B cell (primary cell): ENCODE data around the gene KLRC1. TPM values are rescaled to one million over a fixed set of nuclear protein-coding genes. Genes with fewer than 3 reads are reported as not detected.
A peak's percentile ranks its signal among the peaks of the same experiment; 100 is the strongest.

Experiments used
- ATAC-seq: fragments of 200-7000 bp; cut with Tn5 transposase; one replicate; pipeline ENCODE4 v1.10.0; 2021; ENCODE audit warnings: low read depth, mild to moderate bottlenecking, moderate number of reproducible peaks, moderate library complexity
- CTCF ChIA-PET: fragments of 350-600 bp; sonication (Branson Sonifier 250); formaldehyde crosslinking; loops from one replicate; lab custom pipeline; 2021; ENCODE audit warnings: antibody characterized with exemption, inconsistent platforms; lab: Charles Lee
- POLR2A ChIA-PET: fragments of 350-600 bp; sonication (Branson Sonifier 250); formaldehyde crosslinking; loops from one replicate; lab custom pipeline; 2021; ENCODE audit warnings: antibody characterized with exemption; lab: Charles Lee
- DNase-seq: peaks from one replicate; pipeline ENCODE4 v3.0.0; 2013
- H2AFZ ChIP-seq: 2 replicates; pipeline ENCODE4 v1.6.1; 2012; ENCODE audit warnings: mild to moderate bottlenecking, low read depth, low read length; ENCODE audit not compliant: insufficient read depth, poor library complexity, severe bottlenecking
- H3K27ac ChIP-seq, 2 donors: 1 replicate in 1 of 2; 2 replicates in 1 of 2; pipeline ENCODE4 v1.5.1; 2012 to 2013; ENCODE audit warnings: low read length in 2 of 2, mild to moderate bottlenecking in 2 of 2, moderate library complexity in 1 of 2
- H3K27me3 ChIP-seq, 4 experiments: fragments of 200-600 bp in 1 of 4; sonication (generic) in 1 of 4; replicated peaks in 1 of 4; 1 replicate in 2 of 4; 2 replicates in 2 of 4; pipeline versions ENCODE4 v1.6.1 to v1.7.0; 2013 to 2016; ENCODE audit warnings: low read length in 3 of 4, mild to moderate bottlenecking in 2 of 4, mixed read lengths in 1 of 4, moderate library complexity in 1 of 4; ENCODE audit not compliant: insufficient read depth in 4 of 4, control insufficient read depth in 3 of 4; ENCODE audit errors: control extremely low read depth in 1 of 4
- H3K36me3 ChIP-seq, 2 experiments: replicated peaks in 1 of 2; 1 replicate in 1 of 2; 2 replicates in 1 of 2; pipeline versions ENCODE4 v1.6.1 to v1.7.1; 2013; ENCODE audit warnings: low read length in 1 of 2; ENCODE audit not compliant: insufficient read depth in 2 of 2, control insufficient read depth in 1 of 2; ENCODE audit errors: control extremely low read depth in 1 of 2, extremely low read depth in 1 of 2
- H3K4me1 ChIP-seq, 2 donors: fragments of 200-600 bp in 1 of 2; sonication (generic) in 1 of 2; 1 replicate in 1 of 2; 2 replicates in 1 of 2; pipeline versions ENCODE4 v1.5.1 to v1.6.1; 2013 to 2017; ENCODE audit warnings: low read length in 2 of 2; ENCODE audit not compliant: control insufficient read depth in 2 of 2, insufficient read depth in 2 of 2
- H3K4me2 ChIP-seq: replicated peaks from 2 replicates; pipeline ENCODE3; 2012; ENCODE audit warnings: mild to moderate bottlenecking, low read depth, low read length; ENCODE audit not compliant: poor library complexity, severe bottlenecking
- H3K4me3 ChIP-seq, 5 experiments: fragments of 200-600 bp in 1 of 5; sonication (generic) in 1 of 5; 1 replicate in 3 of 5; 2 replicates in 2 of 5; pipeline versions ENCODE4 v1.5.1 to v1.7.0; 2011 to 2016; ENCODE audit warnings: low read length in 4 of 5, mild to moderate bottlenecking in 4 of 5, low read depth in 2 of 5, control low read depth in 1 of 5, moderate library complexity in 1 of 5; ENCODE audit not compliant: insufficient read depth in 1 of 5; ENCODE audit errors: control extremely low read depth in 1 of 5, extremely low read depth in 1 of 5
- H3K79me2 ChIP-seq: fragments of 200-600 bp; sonication (generic); one replicate; pipeline ENCODE4 v1.6.0; 2016; ENCODE audit warnings: low read length; ENCODE audit not compliant: control insufficient read depth, insufficient read depth
- H3K9ac ChIP-seq: fragments of 200-600 bp; sonication (generic); 2 replicates; pipeline ENCODE4 v1.6.1; 2017; ENCODE audit warnings: mild to moderate bottlenecking, low read length, moderate library complexity
- H3K9me3 ChIP-seq, 3 donors: one replicate each; pipeline versions ENCODE4 v1.6.1 to v1.7.1; 2013; ENCODE audit warnings: low read length in 2 of 3; ENCODE audit not compliant: control insufficient read depth in 2 of 3, insufficient read depth in 1 of 3; ENCODE audit errors: control extremely low read depth in 1 of 3
- H4K20me1 ChIP-seq: 2 replicates; pipeline ENCODE4 v1.6.0; 2012; ENCODE audit warnings: mild to moderate bottlenecking, low read length; ENCODE audit not compliant: insufficient read depth, control insufficient read depth, poor library complexity, severe bottlenecking
- H3K27ac Mint-ChIP-seq: one replicate; pipeline ENCODE4 v1.8.0; 2021; ENCODE audit warnings: mixed read lengths
- H3K27me3 Mint-ChIP-seq: one replicate; pipeline ENCODE4 v1.8.0; 2021; ENCODE audit warnings: mixed read lengths
- H3K4me1 Mint-ChIP-seq: one replicate; pipeline ENCODE4 v1.8.0; 2021; ENCODE audit warnings: mixed read lengths
- H3K4me3 Mint-ChIP-seq: one replicate; pipeline ENCODE4 v1.8.0; 2021; ENCODE audit warnings: mixed read lengths
- H3K9me3 Mint-ChIP-seq: one replicate; pipeline ENCODE4 v1.8.0; 2022; ENCODE audit warnings: mixed read lengths; ENCODE audit not compliant: insufficient read depth
- EZH2 ChIP-seq: IDR thresholded peaks from 2 replicates; pipeline ENCODE4 v1.6.1; 2012; ENCODE audit warnings: borderline replicate concordance, low read depth, mild to moderate bottlenecking, moderate library complexity, low read length; ENCODE audit not compliant: insufficient read depth, poor library complexity, severe bottlenecking
- WGBS: methylation state at CpG from one replicate; pipeline ENCODE4 v1.1.5; 2013; ENCODE audit warnings: missing lambda C conversion rate; ENCODE audit not compliant: insufficient coverage; 5-methylcytosine and 5-hydroxymethylcytosine counted together
- intact Hi-C: fragments of 100-400 bp; cut with micrococcal nuclease; formaldehyde crosslinking; loops from one replicate; pipeline ENCODE4 v1.10.0; 2022
- polyA plus RNA-seq: library from polyadenylated mRNA; depleted of rRNA; stranded (reverse); fragments of >200 nt; gene quantifications from 2 replicates; pipeline ENCODE4 v1.2.3, GENCODE V29; 2012
- total RNA-seq, 2 donors: library from RNA; stranded (reverse); fragments of 120-200 nt in 1 of 2; gene quantifications; 1 replicate in 1 of 2; 2 replicates in 1 of 2; pipeline versions ENCODE4 v1.2.3 to v1.2.4, GENCODE V29; 2013 to 2022
- TF ChIP-seq, protein P1 (sequence below): fragments of 200-600 bp; IDR thresholded peaks from one replicate; pipeline ENCODE4 v1.8.0; 2022; ENCODE audit warnings: antibody characterized with exemption, mild to moderate bottlenecking

KLRC1 gene
- total and polyA plus RNA-seq, 2 donors (not counting 1 experiment from before 2014, with no cell fraction given) = not detected

DNA sequence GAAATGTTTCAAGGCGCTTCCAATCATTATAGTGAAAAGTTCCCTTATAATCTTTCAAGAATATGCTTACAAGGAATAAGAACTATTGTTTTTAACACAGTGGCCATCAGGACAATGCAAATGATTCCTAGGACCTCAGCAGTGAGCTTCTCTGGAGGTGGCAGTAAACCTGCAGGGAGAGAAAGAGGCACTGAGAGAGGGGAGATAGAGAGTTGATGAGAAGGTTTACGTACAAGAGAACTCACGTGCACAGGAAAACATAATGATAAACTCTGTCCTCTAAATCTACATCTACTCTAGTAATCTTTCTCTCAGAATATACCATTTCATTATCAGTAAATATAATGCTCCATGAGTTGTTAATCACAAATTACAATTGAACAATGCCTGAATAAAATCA, 44.3 kb downstream of the KLRC1 start:
- no peak overlapping the region for H3K27ac ChIP-seq
- no peaks in the 10 kb centered on the region for H3K79me2 ChIP-seq
- ChIA-PET CTCF (no interaction called here), POLR2A (no interaction called here)
- H3K9me3 ChIP-seq = peaks cover 0 to 3% (median 0%) of the 10 kb centered on the region in 3 donors
- no peak overlapping the region for H2AFZ ChIP-seq
- no peak overlapping the region for H3K9ac ChIP-seq
- no peak overlapping the region for H3K4me2 ChIP-seq
- DNase-seq = no peak
- H3K9me3 Mint-ChIP-seq = no peaks in the 10 kb centered on the region
- no peak for ATAC-seq
- no peak overlapping the region for H3K4me3 ChIP-seq
- peaks cover 10% of the 10 kb centered on the region in 2 donors for H3K4me1 ChIP-seq
- no peak overlapping the region for H3K4me3 Mint-ChIP-seq
- intact Hi-C loops = no loop called here
- no peaks in the 10 kb centered on the region for H3K36me3 ChIP-seq
- H3K4me1 Mint-ChIP-seq = peaks cover 7% of the 10 kb centered on the region
- TF ChIP-seq, protein P1, sequence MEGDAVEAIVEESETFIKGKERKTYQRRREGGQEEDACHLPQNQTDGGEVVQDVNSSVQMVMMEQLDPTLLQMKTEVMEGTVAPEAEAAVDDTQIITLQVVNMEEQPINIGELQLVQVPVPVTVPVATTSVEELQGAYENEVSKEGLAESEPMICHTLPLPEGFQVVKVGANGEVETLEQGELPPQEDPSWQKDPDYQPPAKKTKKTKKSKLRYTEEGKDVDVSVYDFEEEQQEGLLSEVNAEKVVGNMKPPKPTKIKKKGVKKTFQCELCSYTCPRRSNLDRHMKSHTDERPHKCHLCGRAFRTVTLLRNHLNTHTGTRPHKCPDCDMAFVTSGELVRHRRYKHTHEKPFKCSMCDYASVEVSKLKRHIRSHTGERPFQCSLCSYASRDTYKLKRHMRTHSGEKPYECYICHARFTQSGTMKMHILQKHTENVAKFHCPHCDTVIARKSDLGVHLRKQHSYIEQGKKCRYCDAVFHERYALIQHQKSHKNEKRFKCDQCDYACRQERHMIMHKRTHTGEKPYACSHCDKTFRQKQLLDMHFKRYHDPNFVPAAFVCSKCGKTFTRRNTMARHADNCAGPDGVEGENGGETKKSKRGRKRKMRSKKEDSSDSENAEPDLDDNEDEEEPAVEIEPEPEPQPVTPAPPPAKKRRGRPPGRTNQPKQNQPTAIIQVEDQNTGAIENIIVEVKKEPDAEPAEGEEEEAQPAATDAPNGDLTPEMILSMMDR = no peak
- no peak for TF ChIP-seq EZH2
- no peaks in the 10 kb centered on the region for H3K27me3 ChIP-seq
- H4K20me1 ChIP-seq = no peaks in the 10 kb centered on the region
- peaks cover 6% of the 10 kb centered on the region for H3K27me3 Mint-ChIP-seq
- no peak overlapping the region for H3K27ac Mint-ChIP-seq
- WGBS = no CpG with 5 or more reads among the region's 3 CpGs

DNA sequence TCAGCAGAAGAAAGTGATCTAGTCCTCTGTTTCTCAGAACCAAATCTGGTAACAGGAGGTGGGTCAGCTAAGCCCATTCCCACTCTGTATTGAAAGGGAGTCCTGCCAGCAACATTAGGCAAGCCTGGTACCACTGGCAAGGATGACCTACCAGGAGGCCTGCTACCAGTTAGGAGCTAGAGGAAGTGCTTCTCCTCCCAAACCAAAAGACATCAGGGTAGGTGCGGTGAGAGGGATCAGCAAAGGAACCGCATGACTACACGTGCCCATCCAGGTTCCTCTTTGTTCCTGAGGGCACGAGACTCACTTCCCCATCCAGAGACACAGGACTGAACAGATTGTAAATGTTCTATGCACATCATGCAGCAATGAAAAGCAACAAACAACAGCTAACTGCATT, 46.5 kb downstream of the KLRC1 start:
- TF ChIP-seq EZH2 = no peak
- TF ChIP-seq, protein P1 = no peak
- H3K9me3 ChIP-seq = peaks cover 0 to 3% (median 0%) of the 10 kb centered on the region in 3 donors
- Mint-ChIP-seq H3K4me3 (no peak overlapping the region), H3K27ac (no peak overlapping the region), H3K9me3 (no peaks in the 10 kb centered on the region), H3K27me3 (peaks cover 10% of the 10 kb centered on the region), H3K4me1 (peaks cover 7% of the 10 kb centered on the region)
- H2AFZ ChIP-seq = no peak overlapping the region
- no peak overlapping the region for H3K9ac ChIP-seq
- WGBS = no CpG with 5 or more reads among the region's 4 CpGs
- CTCF ChIA-PET = no interaction called here
- ATAC-seq = no peak
- no peaks in the 10 kb centered on the region for H3K27me3 ChIP-seq
- no peaks in the 10 kb centered on the region for H4K20me1 ChIP-seq
- intact Hi-C loops = no loop called here
- H3K4me3 ChIP-seq = no peak overlapping the region
- POLR2A ChIA-PET = no interaction called here
- H3K36me3 ChIP-seq = no peaks in the 10 kb centered on the region
- peak; percentile 48 for DNase-seq
- H3K4me2 ChIP-seq = no peak overlapping the region
- no peak overlapping the region for H3K27ac ChIP-seq
- H3K4me1 ChIP-seq = peaks cover 10% of the 10 kb centered on the region in 2 donors
- H3K79me2 ChIP-seq = no peaks in the 10 kb centered on the region
